Measurements from ENCODE around the gene RAPGEF1.

The RAPGEF1 gene

GRCh38 chr9:131704141-131704983, 35.5 kb downstream of the RAPGEF1 start:
- TF ChIP-seq CTCF (IDR thresholded peaks at IDR 0.05) (no peak), ZFX (IDR thresholded peaks at IDR 0.05; ENCODE audit: borderline replicate concordance) (no peak)
- H3K27ac ChIP-seq: peak overlapping the region; percentile 8; the same call in 1 of the 2 replicates

GRCh38 chr9:131703697-131704096, 36.2 kb downstream of the RAPGEF1 start:
- H3K27ac ChIP-seq: no peak overlapping the region
- TF ChIP-seq CTCF (IDR thresholded peaks at IDR 0.05) (no peak), ZFX (IDR thresholded peaks at IDR 0.05; ENCODE audit: borderline replicate concordance) (no peak)

GRCh38 chr9:131702911-131703310, 37.0 kb downstream of the RAPGEF1 start:
- no peak overlapping the region for H3K27ac ChIP-seq
- TF ChIP-seq CTCF (IDR thresholded peaks at IDR 0.05) (no peak), ZFX (IDR thresholded peaks at IDR 0.05; ENCODE audit: borderline replicate concordance) (no peak)

- no peak overlapping the region for H3K27ac ChIP-seq
- TF ChIP-seq CTCF (IDR thresholded peaks at IDR 0.05) (no peak), ZFX (IDR thresholded peaks at IDR 0.05; ENCODE audit: borderline replicate concordance) (no peak)
Observed at GRCh38 chr9:131701789-131702337, 38.0 kb downstream of the RAPGEF1 start.

- no peak for TF ChIP-seq CTCF (IDR thresholded peaks at IDR 0.05)
- TF ChIP-seq ZFX (IDR thresholded peaks at IDR 0.05; ENCODE audit: borderline replicate concordance): no peak
- no peak overlapping the region for H3K27ac ChIP-seq
Observed at GRCh38 chr9:131701436-131701781, 38.5 kb downstream of the RAPGEF1 start.

GRCh38 chr9:131700765-131701435, 39.0 kb downstream of the RAPGEF1 start:
- no peak for TF ChIP-seq CTCF (IDR thresholded peaks at IDR 0.05)
- TF ChIP-seq ZFX (IDR thresholded peaks at IDR 0.05; ENCODE audit: borderline replicate concordance): no peak
- no peak overlapping the region for H3K27ac ChIP-seq

GRCh38 chr9:131700076-131700475, 39.8 kb downstream of the RAPGEF1 start:
- H3K27ac ChIP-seq: no peak overlapping the region
- TF ChIP-seq ZFX (IDR thresholded peaks at IDR 0.05; ENCODE audit: borderline replicate concordance) (no peak), CTCF (IDR thresholded peaks at IDR 0.05) (no peak)

Measured in 22Rv1 (cell line).